HepG2 (cell line): ENCODE results near the gene MST1. TPM values are rescaled to one million over a fixed set of nuclear protein-coding genes. Genes with fewer than 3 reads are reported as not detected.
A peak's percentile ranks its signal among the peaks of the same experiment; 100 is the strongest.

ENCODE experiments used
- AFF4 ChIP-seq: sonication (generic); formaldehyde crosslinking; IDR thresholded peaks from 2 replicates; pipeline ENCODE4 v1.4.0; 2020; ENCODE audit warnings: missing genetic modification reagents
- ATF5 ChIP-seq: sonication (generic); formaldehyde crosslinking; IDR thresholded peaks from 2 replicates; pipeline ENCODE4 v1.4.0; 2020; ENCODE audit warnings: mild to moderate bottlenecking, low read depth, missing genetic modification reagents
- CBX5 ChIP-seq: sonication (generic); formaldehyde crosslinking; IDR thresholded peaks from 2 replicates; pipeline ENCODE4 v1.4.0; 2020; ENCODE audit warnings: missing genetic modification reagents, borderline replicate concordance
- CREBL2 ChIP-seq: sonication (generic); formaldehyde crosslinking; IDR thresholded peaks from 2 replicates; pipeline ENCODE4 v1.8.1; 2023; ENCODE audit warnings: missing genetic modification reagents, mild to moderate bottlenecking, borderline replicate concordance
- TEAD3 ChIP-seq: optimal IDR thresholded peaks from 2 replicates; pipeline ENCODE3; 2016; ENCODE audit warnings: borderline replicate concordance
- ZBTB25 ChIP-seq: IDR thresholded peaks from 2 replicates; pipeline ENCODE4 v1.6.1; 2018; ENCODE audit warnings: missing genetic modification reagents
- ZNF275 ChIP-seq: sonication (generic); formaldehyde crosslinking; IDR thresholded peaks from 2 replicates; pipeline ENCODE4 v1.8.0; 2022; ENCODE audit warnings: missing genetic modification reagents, mild to moderate bottlenecking, inconsistent platforms, borderline replicate concordance
- ZNF318 ChIP-seq: sonication (generic); formaldehyde crosslinking; IDR thresholded peaks from 2 replicates; pipeline ENCODE4 v1.4.0; 2020; ENCODE audit warnings: mild to moderate bottlenecking, missing genetic modification reagents
- ZNF331 ChIP-seq: sonication (generic); formaldehyde crosslinking; IDR thresholded peaks from 2 replicates; pipeline ENCODE4 v1.4.0; 2020; ENCODE audit warnings: missing genetic modification reagents
- ZNF503 ChIP-seq: sonication (generic); formaldehyde crosslinking; IDR thresholded peaks from 2 replicates; pipeline ENCODE4 v1.4.0; 2020; ENCODE audit warnings: missing genetic modification reagents
- polyA plus RNA-seq, 8 experiments: library from polyadenylated mRNA; depleted of rRNA in 3 of 8; stranded (reverse) in 7 of 8; unstranded in 1 of 8; fragments of >200 nt; fragmentation: Illumina TruSeq in 4 of 8; extraction: Trizol in 4 of 8; gene quantifications; 2 replicates each; pipeline versions ENCODE4 v1.2.1 to v1.2.3, GENCODE V29; 2011 to 2016; ENCODE audit warnings: low read depth in 4 of 8, missing spikeins in 1 of 8, mixed read lengths in 1 of 8; ENCODE audit not compliant: insufficient read depth in 1 of 8
- total RNA-seq, 5 experiments: library from RNA; depleted of rRNA; stranded (reverse); fragments of >200 nt; fragmentation: Illumina TruSeq; extraction: Trizol; gene quantifications; 2 replicates each; pipeline ENCODE4 v1.2.3, GENCODE V29; 2016; ENCODE audit warnings: low read depth in 1 of 5

MST1 gene
- total and polyA plus RNA-seq, 2 of the 13 experiments (the other 11 are each of a cell fraction or from before 2014, with no cell fraction given): 189 to 452 TPM

- TF ChIP-seq ZNF331 (CRISPR knock-in tag) (no peak), AFF4 (CRISPR knock-in tag) (no peak), CBX5 (no peak; the same call in 1 of the 2 replicates), ZBTB25 (CRISPR knock-in tag) (no peak), CREBL2 (CRISPR knock-in tag) (no peak), ZNF318 (no peak), ATF5 (no peak), ZNF503 (CRISPR knock-in tag) (no peak), TEAD3 (CRISPR knock-in tag) (peak; percentile 66), ZNF275 (CRISPR knock-in tag) (no peak)
Observed at GRCh38 chr3:49665822-49666519, 23.3 kb downstream of the MST1 start (continued).
